A673 (cell line): ENCODE data around the gene SLC22A12. TPM values are rescaled to one million over a fixed set of nuclear protein-coding genes. Genes with fewer than 3 reads are reported as not detected.

Experiments
- BruUV-seq: library from RNA; stranded (reverse); fragments of 400-500 nt; replicated peaks from 2 replicates; lab custom pipeline; 2021; lab: Mats Ljungman, UMichigan
- CTCF ChIA-PET: fragments of 300-600 bp; sonication (Branson Sonifier 250); formaldehyde crosslinking; loops from one replicate; lab custom pipeline; 2022; ENCODE audit warnings: antibody characterized with exemption; lab: Charles Lee
- POLR2A ChIA-PET: fragments of 300-600 bp; sonication (Branson Sonifier 250); formaldehyde crosslinking; loops from one replicate; lab custom pipeline; 2022; ENCODE audit warnings: antibody characterized with exemption; ENCODE audit not compliant: low non-redundant PET; lab: Charles Lee
- DNase-seq: peaks from one replicate; pipeline ENCODE4 v3.0.0-alpha.2; 2015; ENCODE audit warnings: low spot score
- H3K27ac ChIP-seq: fragments of 200-600 bp; sonication (generic); 2 replicates; pipeline ENCODE4 v1.5.1; 2016; ENCODE audit warnings: mixed run types, low read depth, mild to moderate bottlenecking, mixed read lengths, antibody characterized with exemption, low read length; ENCODE audit not compliant: poor library complexity, severe bottlenecking
- H3K27me3 ChIP-seq: fragments of 200-600 bp; sonication (generic); replicated peaks from 2 replicates; pipeline ENCODE4 v1.6.1; 2017; ENCODE audit warnings: mixed run types, low read depth, mild to moderate bottlenecking, mixed read lengths, antibody characterized with exemption, low read length; ENCODE audit not compliant: insufficient read depth, poor library complexity
- H3K36me3 ChIP-seq: fragments of 200-600 bp; sonication (generic); 2 replicates; pipeline ENCODE4 v1.6.1; 2016; ENCODE audit warnings: mixed run types, mild to moderate bottlenecking, mixed read lengths, antibody characterized with exemption, low read length; ENCODE audit not compliant: insufficient read depth, poor library complexity, severe bottlenecking
- H3K4me1 ChIP-seq: fragments of 200-600 bp; sonication (generic); 2 replicates; pipeline ENCODE4 v1.6.1; 2017; ENCODE audit warnings: mixed run types, mild to moderate bottlenecking, mixed read lengths, antibody characterized with exemption, low read length; ENCODE audit not compliant: insufficient read depth, poor library complexity, severe bottlenecking
- H3K4me3 ChIP-seq: fragments of 200-600 bp; sonication (generic); 2 replicates; pipeline ENCODE4 v1.5.1; 2016; ENCODE audit warnings: low read depth, mixed run types, mild to moderate bottlenecking, mixed read lengths, low read length; ENCODE audit not compliant: poor library complexity, severe bottlenecking
- H3K9me3 ChIP-seq: fragments of 200-600 bp; sonication (generic); 2 replicates; pipeline ENCODE4 v1.6.1; 2016; ENCODE audit warnings: mixed run types, low read depth, mild to moderate bottlenecking, mixed read lengths, antibody characterized with exemption, low read length; ENCODE audit not compliant: poor library complexity, severe bottlenecking
- CTCF ChIP-seq: fragments of 300-800, 200-600 bp; sonication (generic); conservative IDR thresholded peaks from 2 replicates; pipeline ENCODE4 v1.5.1; 2017; ENCODE audit warnings: low read depth, mild to moderate bottlenecking, antibody characterized with exemption, low read length, moderate library complexity, mixed read lengths
- EZH2 ChIP-seq: fragments of 200-600 bp; sonication (generic); IDR thresholded peaks from 2 replicates; pipeline ENCODE4 v1.6.1; 2017; ENCODE audit warnings: borderline replicate concordance, low read depth, mild to moderate bottlenecking, mixed read lengths, antibody characterized with exemption, low read length; ENCODE audit not compliant: poor library complexity, severe bottlenecking
- intact Hi-C: fragments of 100-400 bp; cut with micrococcal nuclease; formaldehyde crosslinking; loops from one replicate; pipeline ENCODE4 v1.10.0; 2022; ENCODE audit not compliant: unreplicated experiment
- total RNA-seq: library from RNA; stranded (reverse); gene quantifications from 2 replicates; pipeline ENCODE4 v1.2.3, GENCODE V29; 2021

The SLC22A12 gene
- total RNA-seq, 1 experiment from 2014 or later = not detected

- no TSS peak for BruUV-seq
- Histone ChIP-seq H3K36me3 (no peaks in the 10 kb centered on the region), H3K4me3 (no peak overlapping the region), H3K27ac (no peak overlapping the region), H3K9me3 (no peaks in the 10 kb centered on the region), H3K27me3 (no peaks in the 10 kb centered on the region), H3K4me1 (no peaks in the 10 kb centered on the region)
- ChIA-PET POLR2A (no interaction called here), CTCF (no interaction called here)
- intact Hi-C loops = no loop called here
- no peak for DNase-seq
- TF ChIP-seq EZH2 = no peak
- TF ChIP-seq CTCF = no peak
Measured at GRCh38 chr11:64544616-64545296, 46.3 kb upstream of the SLC22A12 start.

GRCh38 chr11:64545619-64546018 lies 45.4 kb upstream of the SLC22A12 start:
- BruUV-seq = no TSS peak
- DNase-seq = peak; percentile 39
- intact Hi-C loops = no loop called here
- Histone ChIP-seq H3K4me1 (no peaks in the 10 kb centered on the region), H3K4me3 (no peak overlapping the region), H3K27me3 (no peaks in the 10 kb centered on the region), H3K27ac (no peak overlapping the region), H3K36me3 (no peaks in the 10 kb centered on the region), H3K9me3 (no peaks in the 10 kb centered on the region)
- POLR2A ChIA-PET = no interaction called here
- no peak for TF ChIP-seq CTCF
- CTCF ChIA-PET = no interaction called here

GRCh38 chr11:64546176-64546575 lies 44.8 kb upstream of the SLC22A12 start:
- POLR2A ChIA-PET = no interaction called here

More at GRCh38 chr11:64546176-64546575, 44.8 kb upstream of the SLC22A12 start:
- no peak for DNase-seq
- no TSS peak for BruUV-seq
- no peaks in the 10 kb centered on the region for H3K9me3 ChIP-seq
- no peak overlapping the region for H3K4me3 ChIP-seq
- no peaks in the 10 kb centered on the region for H3K36me3 ChIP-seq
- TF ChIP-seq EZH2 (no peak), CTCF (no peak)
- no peaks in the 10 kb centered on the region for H3K4me1 ChIP-seq
- CTCF ChIA-PET = no interaction called here
- H3K27ac ChIP-seq = no peak overlapping the region
- intact Hi-C loops = no loop called here
- H3K27me3 ChIP-seq = no peaks in the 10 kb centered on the region
